Activated T-helper 1 cell treated with Interleukin-2 at 50 U/mL for 16 hours (primary cell): ENCODE results near the gene DNHD1.

ENCODE experiments used
- DNase-seq: peaks from one replicate; pipeline ENCODE4 v3.0.0-alpha.2; 2020; ENCODE audit warnings: low read depth

Gene DNHD1

GRCh38 chr11:6612213-6613041 lies 115.3 kb downstream of the DNHD1 start, which contains the start of gene TAF10:
Gene TAF10, minus strand, starts transcription at chr11:6612216. Its CDS starts 27 bp downstream, at chr11:6612189.
- peak; percentile 94 for DNase-seq

DNA sequence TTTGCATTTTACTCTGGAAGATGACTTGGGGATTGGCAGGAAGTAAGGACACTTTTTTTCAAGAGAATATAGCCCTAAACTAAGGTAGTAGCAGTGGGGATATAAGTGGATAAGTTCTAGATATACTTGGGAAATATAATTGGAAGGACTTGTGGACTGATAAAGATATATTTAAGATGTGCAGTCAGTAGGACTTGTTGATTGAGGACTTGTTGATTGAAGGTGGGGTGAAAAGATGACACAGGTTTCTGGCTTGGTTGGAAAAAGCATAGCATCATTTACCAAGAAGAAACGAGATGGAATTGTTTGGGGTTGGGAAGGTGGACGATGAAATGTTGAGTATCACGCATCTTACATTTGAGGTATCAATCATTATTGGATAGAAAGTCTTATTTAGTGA lies 116.4 kb downstream of the DNHD1 start:
- no peak for DNase-seq

- DNase-seq, result no peak
These were observed 117.4 kb downstream of the DNHD1 start for GRCh38 chr11:6614446-6614845.

- no peak for DNase-seq
These were observed 118.0 kb downstream of the DNHD1 start for GRCh38 chr11:6615046-6615445.

- no peak for DNase-seq
These were observed 119.0 kb downstream of the DNHD1 start for GRCh38 chr11:6615882-6616585.

DNA sequence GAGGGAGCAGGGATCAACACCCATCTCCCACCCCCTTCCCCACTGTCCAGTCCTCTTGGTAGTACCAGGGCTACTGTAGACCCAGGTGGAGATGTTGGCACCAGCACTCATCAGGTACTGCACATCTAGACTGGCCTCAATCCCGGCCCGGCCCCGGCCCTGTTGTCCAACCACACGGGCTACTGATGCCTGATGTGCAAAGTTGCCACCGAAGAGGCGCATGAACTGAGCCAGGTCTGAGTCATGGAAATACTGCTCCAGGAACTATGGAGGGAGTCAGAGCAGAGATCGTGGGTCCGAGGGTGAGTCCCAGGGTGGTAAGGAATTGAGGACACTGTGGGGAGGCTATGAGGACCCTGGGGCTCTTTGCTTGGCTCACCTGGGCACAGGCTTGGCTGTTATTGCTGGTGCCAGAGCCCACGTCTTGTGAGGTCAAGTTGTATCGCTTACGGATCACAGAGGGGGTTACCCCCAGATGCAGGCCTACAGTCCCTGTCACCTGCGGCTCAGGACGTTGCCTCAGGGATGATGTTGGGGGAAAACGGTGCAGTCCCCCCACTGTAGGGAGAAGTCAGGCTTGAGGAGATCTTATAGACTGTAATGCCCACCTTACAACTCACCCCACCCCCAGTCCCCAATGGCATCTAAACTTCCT lies 119.6 kb downstream of the DNHD1 start:
- no peak for DNase-seq

GRCh38 chr11:6617315-6617781 lies 120.3 kb downstream of the DNHD1 start:
- no peak for DNase-seq

- DNase-seq, result peak; percentile 54
These were observed 121.3 kb downstream of the DNHD1 start for GRCh38 chr11:6618117-6619003.

GRCh38 chr11:6619004-6619745 lies 122.1 kb downstream of the DNHD1 start, which contains the start of gene TPP1:
Gene TPP1, minus strand, starts transcription at chr11:6619422. Its CDS starts 22 bp downstream, at chr11:6619400.
- peak; percentile 75 for DNase-seq

DNA sequence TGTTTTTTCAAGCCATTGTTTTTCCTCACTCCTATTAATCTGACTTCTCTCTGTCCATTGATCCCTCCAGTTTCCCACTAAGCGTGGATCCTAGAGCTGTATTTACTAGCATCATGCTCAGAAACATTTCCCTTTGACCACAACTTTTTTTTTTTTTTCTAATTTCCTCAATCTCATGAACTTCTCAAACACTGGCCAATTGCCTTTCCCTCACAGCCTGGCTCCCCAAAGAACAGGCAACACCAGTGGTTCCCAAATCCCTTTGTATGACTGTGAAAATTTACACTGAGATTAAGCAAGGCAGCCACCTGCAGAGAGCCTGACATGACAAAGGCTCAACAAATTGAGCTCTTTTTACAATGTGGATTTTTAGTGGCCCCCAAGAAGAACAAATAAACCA lies 123.6 kb downstream of the DNHD1 start:
- no peak for DNase-seq
